WTC11 (cell line): ENCODE data around the gene GALNT13. TPM values are rescaled to one million over a fixed set of nuclear protein-coding genes. Genes with fewer than 3 reads are reported as not detected.

Experiments
- ATAC-seq: fragments of 200-7000 bp; cut with Tn5 transposase; 2 replicates; pipeline ENCODE4 v1.10.0; 2021; ENCODE audit warnings: mild to moderate bottlenecking, moderate library complexity
- CTCF ChIA-PET: fragments of 300-600 bp; sonication (Branson Sonifier 250); formaldehyde crosslinking; loops from one replicate; lab custom pipeline; 2021; ENCODE audit warnings: antibody characterized with exemption; lab: Charles Lee
- POLR2A ChIA-PET: fragments of 350-600 bp; sonication (Branson Sonifier 250); formaldehyde crosslinking; loops from one replicate; lab custom pipeline; 2021; ENCODE audit warnings: antibody characterized with exemption; lab: Charles Lee
- DNase-seq: peaks from one replicate; pipeline ENCODE4 v3.0.0; 2021; ENCODE audit warnings: low spot score
- H3K27ac Mint-ChIP-seq: 2 replicates; pipeline ENCODE4 v1.8.0; 2021; ENCODE audit warnings: mixed read lengths
- H3K27me3 Mint-ChIP-seq: 2 replicates; pipeline ENCODE4 v1.8.0; 2021; ENCODE audit warnings: low read depth, mild to moderate bottlenecking, moderate library complexity, mixed read lengths
- H3K36me3 Mint-ChIP-seq: 2 replicates; pipeline ENCODE4 v1.8.0; 2021; ENCODE audit warnings: mixed read lengths
- H3K4me1 Mint-ChIP-seq: 2 replicates; pipeline ENCODE4 v1.8.0; 2022; ENCODE audit warnings: mixed read lengths
- H3K4me3 Mint-ChIP-seq: 2 replicates; pipeline ENCODE4 v1.8.0; 2021; ENCODE audit warnings: mild to moderate bottlenecking, moderate library complexity, mixed read lengths
- H3K9me3 Mint-ChIP-seq: 2 replicates; pipeline ENCODE4 v1.8.0; 2021; ENCODE audit warnings: mixed read lengths
- ATF2 ChIP-seq: sonication (generic); formaldehyde crosslinking; IDR thresholded peaks from 2 replicates; pipeline ENCODE4 v1.8.1; 2022; ENCODE audit warnings: low read depth, missing genetic modification reagents, borderline replicate concordance
- ATF3 ChIP-seq: sonication (generic); formaldehyde crosslinking; conservative IDR thresholded peaks from 2 replicates; pipeline ENCODE4 v1.8.1; 2022; ENCODE audit warnings: mild to moderate bottlenecking, missing genetic modification reagents
- ATF6 ChIP-seq: sonication (generic); formaldehyde crosslinking; IDR thresholded peaks from 2 replicates; pipeline ENCODE4 v1.8.1; 2023; ENCODE audit warnings: mild to moderate bottlenecking, missing genetic modification reagents
- CDX4 ChIP-seq: fragments of 250-450 bp; sonication (Bioruptor Pico); IDR thresholded peaks from 2 replicates; pipeline ENCODE4 v1.9.0; 2021; ENCODE audit warnings: moderate library complexity, mild to moderate bottlenecking, inconsistent platforms, borderline replicate concordance
- CREB1 ChIP-seq: sonication (generic); formaldehyde crosslinking; IDR thresholded peaks from 2 replicates; pipeline ENCODE4 v1.8.0; 2023; ENCODE audit warnings: mild to moderate bottlenecking, missing genetic modification reagents
- E2F4 ChIP-seq: sonication (generic); formaldehyde crosslinking; IDR thresholded peaks from 2 replicates; pipeline ENCODE4 v1.8.1; 2022; ENCODE audit warnings: low read depth, mild to moderate bottlenecking, moderate library complexity, missing genetic modification reagents, borderline replicate concordance
- FOXK1 ChIP-seq: sonication (generic); formaldehyde crosslinking; IDR thresholded peaks from 2 replicates; pipeline ENCODE4 v1.8.0; 2022; ENCODE audit warnings: mild to moderate bottlenecking, moderate library complexity, missing genetic modification reagents
- FOXP1 ChIP-seq: sonication (generic); formaldehyde crosslinking; IDR thresholded peaks from 2 replicates; pipeline ENCODE4 v1.8.0; 2022; ENCODE audit warnings: missing genetic modification reagents, mild to moderate bottlenecking, moderate library complexity, borderline replicate concordance
- GRHL2 ChIP-seq: fragments of 250-450 bp; sonication (Bioruptor Pico); IDR thresholded peaks from 2 replicates; pipeline ENCODE4 v1.8.0; 2022; ENCODE audit warnings: mild to moderate bottlenecking, moderate library complexity; ENCODE audit not compliant: insufficient replicate concordance, severe bottlenecking
- HMGA2 ChIP-seq: fragments of 250-450 bp; sonication (Bioruptor Pico); IDR thresholded peaks from 2 replicates; pipeline ENCODE4 v1.4.0; 2021; ENCODE audit warnings: mild to moderate bottlenecking, moderate library complexity
- HMGXB4 ChIP-seq: sonication (generic); formaldehyde crosslinking; IDR thresholded peaks from 2 replicates; pipeline ENCODE4 v1.8.1; 2023; ENCODE audit warnings: mild to moderate bottlenecking, moderate library complexity, missing genetic modification reagents
- KAT7 ChIP-seq: sonication (generic); formaldehyde crosslinking; IDR thresholded peaks from 2 replicates; pipeline ENCODE4 v1.8.1; 2023; ENCODE audit warnings: missing genetic modification reagents, mild to moderate bottlenecking, borderline replicate concordance
- NFE2L1 ChIP-seq: sonication (generic); formaldehyde crosslinking; IDR thresholded peaks from 2 replicates; pipeline ENCODE4 v1.8.1; 2023; ENCODE audit warnings: missing genetic modification reagents
- NR1H2 ChIP-seq: sonication (generic); formaldehyde crosslinking; IDR thresholded peaks from 2 replicates; pipeline ENCODE4 v1.9.0; 2021; ENCODE audit warnings: mild to moderate bottlenecking, moderate library complexity, missing genetic modification reagents
- TEAD1 ChIP-seq: sonication (generic); formaldehyde crosslinking; IDR thresholded peaks from 2 replicates; pipeline ENCODE4 v1.8.0; 2022; ENCODE audit warnings: mild to moderate bottlenecking, missing genetic modification reagents
- TP53 ChIP-seq: sonication (generic); formaldehyde crosslinking; IDR thresholded peaks from 2 replicates; pipeline ENCODE4 v1.8.1; 2023; ENCODE audit warnings: mild to moderate bottlenecking, missing genetic modification reagents
- ZBTB21 ChIP-seq: sonication (generic); formaldehyde crosslinking; IDR thresholded peaks from 2 replicates; pipeline ENCODE4 v1.8.1; 2023; ENCODE audit warnings: mild to moderate bottlenecking, missing genetic modification reagents, borderline replicate concordance
- ZNF138 ChIP-seq: sonication (generic); formaldehyde crosslinking; conservative IDR thresholded peaks from 2 replicates; pipeline ENCODE4 v1.8.1; 2022; ENCODE audit warnings: mild to moderate bottlenecking, moderate library complexity, missing genetic modification reagents
- ZNF232 ChIP-seq: sonication (generic); formaldehyde crosslinking; IDR thresholded peaks from 2 replicates; pipeline ENCODE4 v1.8.0; 2022; ENCODE audit warnings: mild to moderate bottlenecking, missing genetic modification reagents
- ZNF423 ChIP-seq: fragments of 250-450 bp; sonication (Bioruptor Pico); IDR thresholded peaks from 2 replicates; pipeline ENCODE4 v2.1.2; 2022; ENCODE audit warnings: mild to moderate bottlenecking, moderate library complexity
- ZSCAN18 ChIP-seq: fragments of 250-450 bp; sonication (Bioruptor Pico); IDR thresholded peaks from 2 replicates; pipeline ENCODE4 v2.1.2; 2022; ENCODE audit warnings: mild to moderate bottlenecking, moderate library complexity
- total RNA-seq: library from RNA; stranded (reverse); gene quantifications from 3 replicates; pipeline ENCODE4 v1.2.3, GENCODE V29; 2021

The GALNT13 gene
- total RNA-seq, 1 experiment from 2014 or later = 9.9 TPM

- no peaks in the 10 kb centered on the region for H3K4me1 Mint-ChIP-seq
- no peaks in the 10 kb centered on the region for H3K27me3 Mint-ChIP-seq
- CTCF ChIA-PET = no interaction called here
Observed at GRCh38 chr2:154394600-154394999, 522.9 kb downstream of the GALNT13 start.

GRCh38 chr2:154400563-154401290 is 529.0 kb downstream of the GALNT13 start:
- H3K4me3 Mint-ChIP-seq = peak overlapping the region; percentile 45; the same call in 1 of the 2 replicates
- H3K27me3 Mint-ChIP-seq = no peaks in the 10 kb centered on the region
- DNase-seq (no peak), ATAC-seq (peak; percentile 44; the same call in 1 of the 2 replicates)
- peaks cover 20% of the 10 kb centered on the region for H3K4me1 Mint-ChIP-seq
- ChIA-PET CTCF (no interaction called here), POLR2A (no interaction called here)
- H3K9me3 Mint-ChIP-seq = no peaks in the 10 kb centered on the region
- no peaks in the 10 kb centered on the region for H3K36me3 Mint-ChIP-seq
- H3K27ac Mint-ChIP-seq = no peak overlapping the region
- no peak for TF ChIP-seq GRHL2 (CRISPR knock-in tag)
- TF ChIP-seq ATF2 (CRISPR knock-in tag) = no peak
- no peak for TF ChIP-seq ATF3 (CRISPR knock-in tag)
- TF ChIP-seq TEAD1 (CRISPR knock-in tag) = no peak
- no peak for TF ChIP-seq E2F4
- TF ChIP-seq CREB1 (CRISPR knock-in tag) = no peak
- TF ChIP-seq ZNF138 = no peak

More at GRCh38 chr2:154394600-154394999, 522.9 kb downstream of the GALNT13 start:
- TF ChIP-seq FOXP1 (no peak), ZNF232 (no peak), ZNF423 (CRISPR knock-in tag) (no peak), NR1H2 (CRISPR knock-in tag) (no peak), ATF6 (CRISPR knock-in tag) (no peak), NFE2L1 (CRISPR knock-in tag) (no peak), ZNF138 (no peak), ZSCAN18 (CRISPR knock-in tag) (no peak), HMGA2 (CRISPR knock-in tag) (no peak), ZBTB21 (CRISPR knock-in tag) (no peak), TP53 (CRISPR knock-in tag) (no peak), FOXK1 (CRISPR knock-in tag) (no peak), KAT7 (CRISPR knock-in tag) (no peak), CDX4 (CRISPR knock-in tag) (no peak), ATF3 (CRISPR knock-in tag) (no peak), HMGXB4 (CRISPR knock-in tag) (no peak)
- Mint-ChIP-seq H3K4me3 (no peak overlapping the region), H3K9me3 (peaks cover 10% of the 10 kb centered on the region), H3K36me3 (peaks cover 3% of the 10 kb centered on the region; the same call in 1 of the 2 replicates), H3K27ac (no peak overlapping the region)
- ATAC-seq = no peak
- DNase-seq = no peak
- POLR2A ChIA-PET = no interaction called here
